ENCODE data around the gene CAPN5.

- TF ChIP-seq CTCF (conservative IDR thresholded peaks at IDR 0.05 in 1 of 2, IDR thresholded peaks at IDR 0.05 in 1 of 2; ENCODE audit: low read depth in 1 of 2, low read length in 2 of 2) (no peak), EZH2 (IDR thresholded peaks at IDR 0.05; ENCODE audit: low read length, missing control alignments) (no peak)
Measured at GRCh38 chr11:77136074-77136473, 69.3 kb downstream of the CAPN5 start.

Measured in fibroblast of lung (primary cell).